OCI-LY1 (cell line): ENCODE data around the gene EMC10.

Experiments used
- H2AFZ ChIP-seq: fragments of 200-600 bp; sonication (generic), shearing (Covaris generic); 2 replicates; pipeline ENCODE4 v1.6.0; 2014; ENCODE audit warnings: antibody characterized with exemption, mild to moderate bottlenecking, low read length
- H3F3A ChIP-seq: fragments of 200-600 bp; sonication (generic), shearing (Covaris generic); 2 replicates; pipeline ENCODE4 v1.6.0; 2014; ENCODE audit warnings: mild to moderate bottlenecking, antibody characterized with exemption, low read length, moderate library complexity; ENCODE audit not compliant: insufficient read depth
- H3K27ac ChIP-seq: fragments of 200-600 bp; sonication (generic); 2 replicates; pipeline ENCODE4 v1.5.1; 2014; ENCODE audit warnings: low read length, mixed run types, mild to moderate bottlenecking, low read depth; ENCODE audit not compliant: poor library complexity, severe bottlenecking
- H3K27me3 ChIP-seq: fragments of 200-600 bp; sonication (generic); 2 replicates; pipeline ENCODE4 v1.6.0; 2014; ENCODE audit warnings: antibody characterized with exemption, mild to moderate bottlenecking, low read length, moderate library complexity; ENCODE audit not compliant: insufficient read depth
- H3K36me3 ChIP-seq: fragments of 200-600 bp; sonication (generic); 2 replicates; pipeline ENCODE4 v1.6.1; 2014; ENCODE audit warnings: mild to moderate bottlenecking, antibody characterized with exemption, low read length, moderate library complexity, mixed read lengths; ENCODE audit not compliant: insufficient read depth
- H3K4me1 ChIP-seq: fragments of 200-600 bp; sonication (generic); 2 replicates; pipeline ENCODE4 v1.5.1; 2014; ENCODE audit warnings: mild to moderate bottlenecking, low read length, moderate library complexity; ENCODE audit not compliant: insufficient read depth, severe bottlenecking
- H3K4me2 ChIP-seq: fragments of 200-600 bp; sonication (generic), shearing (Covaris generic); 2 replicates; pipeline ENCODE4 v1.6.1; 2014; ENCODE audit warnings: low read length
- H3K4me3 ChIP-seq: fragments of 200-600 bp; sonication (generic); 2 replicates; pipeline ENCODE4 v1.5.1; 2014; ENCODE audit warnings: low read length, low read depth, mild to moderate bottlenecking, mixed read lengths; ENCODE audit not compliant: poor library complexity, severe bottlenecking
- H3K79me2 ChIP-seq: fragments of 200-600 bp; shearing (Covaris generic); 2 replicates; pipeline ENCODE4 v1.6.1; 2016; ENCODE audit warnings: mixed run types, low read length, mixed read lengths; ENCODE audit not compliant: insufficient read depth
- H3K9ac ChIP-seq: fragments of 200-600 bp; sonication (generic), shearing (Covaris generic); 2 replicates; pipeline ENCODE4 v1.6.1; 2014; ENCODE audit warnings: mild to moderate bottlenecking, low read length, mixed read lengths
- H3K9me2 ChIP-seq: fragments of 200-600 bp; sonication (generic), shearing (Covaris generic); 2 replicates; pipeline ENCODE4 v1.6.1; 2014; ENCODE audit warnings: low read depth, mild to moderate bottlenecking, low read length, mixed read lengths
- H3K9me3 ChIP-seq: fragments of 200-600 bp; shearing (Covaris generic); 2 replicates; pipeline ENCODE4 v1.6.1; 2014; ENCODE audit warnings: low read length, mixed read lengths
- H4K20me1 ChIP-seq: fragments of 200-600 bp; sonication (generic), shearing (Covaris generic); 2 replicates; pipeline ENCODE4 v1.6.0; 2016; ENCODE audit warnings: mild to moderate bottlenecking, low read length; ENCODE audit not compliant: insufficient read depth
- CTCF ChIP-seq: fragments of 200-600 bp; sonication (generic), shearing (Covaris generic); IDR thresholded peaks from 2 replicates; pipeline ENCODE4 v1.5.1; 2017; ENCODE audit warnings: mild to moderate bottlenecking, antibody characterized with exemption, low read length, moderate library complexity, mixed read lengths
- EZH2 ChIP-seq: fragments of 200-600 bp; sonication (generic), shearing (Covaris generic); IDR thresholded peaks from 2 replicates; pipeline ENCODE4 v1.8.0; 2017; ENCODE audit warnings: borderline replicate concordance, mixed run types, mild to moderate bottlenecking, antibody characterized with exemption, low read length, moderate library complexity, mixed read lengths

Gene EMC10

GRCh38 chr19:50444059-50444458 is 32.2 kb upstream of the EMC10 start:
- no peak overlapping the region for H2AFZ ChIP-seq
- no peak for TF ChIP-seq CTCF
- no peak for TF ChIP-seq EZH2
- H3K4me3 ChIP-seq: no peak overlapping the region
- H3K9me2 ChIP-seq: no peaks in the 10 kb centered on the region
- H3K9me3 ChIP-seq: no peaks in the 10 kb centered on the region
- no peak overlapping the region for H3K9ac ChIP-seq
- no peaks in the 10 kb centered on the region for H3F3A ChIP-seq
- no peaks in the 10 kb centered on the region for H3K79me2 ChIP-seq
- no peak overlapping the region for H3K27ac ChIP-seq
- no peaks in the 10 kb centered on the region for H4K20me1 ChIP-seq
- H3K4me2 ChIP-seq: no peak overlapping the region
- H3K27me3 ChIP-seq: 0 out of 2 replicates have a peak, but pooled peaks cover 3% of the 10 kb centered on the region
- H3K36me3 ChIP-seq: no peaks in the 10 kb centered on the region
- H3K4me1 ChIP-seq: no peaks in the 10 kb centered on the region

- Histone ChIP-seq H3K4me2 (no peak overlapping the region), H3K9me3 (no peaks in the 10 kb centered on the region), H3K9me2 (no peaks in the 10 kb centered on the region), H3K79me2 (no peaks in the 10 kb centered on the region), H3K4me3 (no peak overlapping the region), H4K20me1 (no peaks in the 10 kb centered on the region), H3K36me3 (no peaks in the 10 kb centered on the region), H3K27me3 (0 out of 2 replicates have a peak, but pooled peaks cover 3% of the 10 kb centered on the region), H3K9ac (no peak overlapping the region), H3K27ac (no peak overlapping the region), H3K4me1 (no peaks in the 10 kb centered on the region), H2AFZ (no peak overlapping the region), H3F3A (no peaks in the 10 kb centered on the region)
- TF ChIP-seq CTCF: no peak
- no peak for TF ChIP-seq EZH2
Observed at GRCh38 chr19:50447053-50447452, 29.3 kb upstream of the EMC10 start.

GRCh38 chr19:50447750-50448149 is 28.6 kb upstream of the EMC10 start:
- no peaks in the 10 kb centered on the region for H3K79me2 ChIP-seq
- H3K36me3 ChIP-seq: no peaks in the 10 kb centered on the region
- H2AFZ ChIP-seq: no peak overlapping the region
- H3K4me2 ChIP-seq: no peak overlapping the region
- H3K9me3 ChIP-seq: no peaks in the 10 kb centered on the region
- H3F3A ChIP-seq: no peaks in the 10 kb centered on the region
- no peak overlapping the region for H3K9ac ChIP-seq
- TF ChIP-seq EZH2: no peak
- TF ChIP-seq CTCF: no peak
- H3K4me1 ChIP-seq: no peaks in the 10 kb centered on the region
- H3K9me2 ChIP-seq: no peaks in the 10 kb centered on the region
- H3K27ac ChIP-seq: no peak overlapping the region
- no peak overlapping the region for H3K4me3 ChIP-seq
- H3K27me3 ChIP-seq: 0 out of 2 replicates have a peak, but pooled peaks cover 3% of the 10 kb centered on the region
- no peaks in the 10 kb centered on the region for H4K20me1 ChIP-seq
